Measurements from ENCODE around the gene KRT80. TPM values are rescaled to one million over a fixed set of nuclear protein-coding genes. Genes with fewer than 3 reads are reported as not detected.

Gene KRT80
- total and polyA plus RNA-seq, 2 of the 13 experiments (the other 11 are each of a cell fraction or from before 2014, with no cell fraction given), result 0.27 to 0.53 TPM

DNA sequence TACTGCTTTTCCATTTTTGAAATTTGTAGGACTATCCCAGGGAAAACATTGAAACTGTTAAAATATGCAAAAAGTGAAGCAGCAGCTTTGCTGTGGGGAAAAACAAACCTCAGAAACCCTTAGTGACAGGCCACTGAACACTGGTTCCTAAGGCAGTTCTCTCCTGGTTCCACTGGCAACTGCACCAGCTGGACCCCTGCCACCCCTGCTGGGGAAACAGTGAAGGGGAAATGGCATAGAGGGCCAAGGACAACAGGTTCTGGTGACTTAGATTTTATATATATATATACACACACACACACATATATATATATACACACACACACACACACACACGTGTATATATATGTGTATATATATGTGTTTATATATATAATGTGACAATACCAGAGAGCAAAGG, 25.0 kb upstream of the KRT80 start:
- TF ChIP-seq LCORL (IDR thresholded peaks at IDR 0.05) (no peak), LCORL (CRISPR knock-in tag; IDR thresholded peaks at IDR 0.05) (no peak), REXO4 (CRISPR knock-in tag; IDR thresholded peaks at IDR 0.05; ENCODE audit: borderline replicate concordance) (no peak), TBX3 (IDR thresholded peaks at IDR 0.05; ENCODE audit: borderline replicate concordance) (no peak), NFIC (IDR thresholded peaks at IDR 0.05; ENCODE audit: low read length) (no peak), ZFP36L2 (CRISPR knock-in tag; IDR thresholded peaks at IDR 0.05) (no peak), MBD4 (IDR thresholded peaks at IDR 0.05; ENCODE audit: borderline replicate concordance, low read length) (no peak), SRF (IDR thresholded peaks at IDR 0.05; ENCODE audit: low read depth, low read length) (no peak), ZNF839 (CRISPR knock-in tag; IDR thresholded peaks at IDR 0.05; ENCODE audit: borderline replicate concordance) (no peak), FOSL1 (CRISPR knock-in tag; IDR thresholded peaks at IDR 0.05; ENCODE audit: borderline replicate concordance) (no peak), ZNF546 (CRISPR knock-in tag; conservative IDR thresholded peaks at IDR 0.05) (no peak), ZNF577 (CRISPR knock-in tag; IDR thresholded peaks at IDR 0.05; ENCODE audit: borderline replicate concordance, low read depth) (no peak)
- TF ChIP-seq, protein P1, sequence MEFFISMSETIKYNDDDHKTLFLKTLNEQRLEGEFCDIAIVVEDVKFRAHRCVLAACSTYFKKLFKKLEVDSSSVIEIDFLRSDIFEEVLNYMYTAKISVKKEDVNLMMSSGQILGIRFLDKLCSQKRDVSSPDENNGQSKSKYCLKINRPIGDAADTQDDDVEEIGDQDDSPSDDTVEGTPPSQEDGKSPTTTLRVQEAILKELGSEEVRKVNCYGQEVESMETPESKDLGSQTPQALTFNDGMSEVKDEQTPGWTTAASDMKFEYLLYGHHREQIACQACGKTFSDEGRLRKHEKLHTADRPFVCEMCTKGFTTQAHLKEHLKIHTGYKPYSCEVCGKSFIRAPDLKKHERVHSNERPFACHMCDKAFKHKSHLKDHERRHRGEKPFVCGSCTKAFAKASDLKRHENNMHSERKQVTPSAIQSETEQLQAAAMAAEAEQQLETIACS (CRISPR knock-in tag; IDR thresholded peaks at IDR 0.05), result no peak
- TF ChIP-seq, protein P2, sequence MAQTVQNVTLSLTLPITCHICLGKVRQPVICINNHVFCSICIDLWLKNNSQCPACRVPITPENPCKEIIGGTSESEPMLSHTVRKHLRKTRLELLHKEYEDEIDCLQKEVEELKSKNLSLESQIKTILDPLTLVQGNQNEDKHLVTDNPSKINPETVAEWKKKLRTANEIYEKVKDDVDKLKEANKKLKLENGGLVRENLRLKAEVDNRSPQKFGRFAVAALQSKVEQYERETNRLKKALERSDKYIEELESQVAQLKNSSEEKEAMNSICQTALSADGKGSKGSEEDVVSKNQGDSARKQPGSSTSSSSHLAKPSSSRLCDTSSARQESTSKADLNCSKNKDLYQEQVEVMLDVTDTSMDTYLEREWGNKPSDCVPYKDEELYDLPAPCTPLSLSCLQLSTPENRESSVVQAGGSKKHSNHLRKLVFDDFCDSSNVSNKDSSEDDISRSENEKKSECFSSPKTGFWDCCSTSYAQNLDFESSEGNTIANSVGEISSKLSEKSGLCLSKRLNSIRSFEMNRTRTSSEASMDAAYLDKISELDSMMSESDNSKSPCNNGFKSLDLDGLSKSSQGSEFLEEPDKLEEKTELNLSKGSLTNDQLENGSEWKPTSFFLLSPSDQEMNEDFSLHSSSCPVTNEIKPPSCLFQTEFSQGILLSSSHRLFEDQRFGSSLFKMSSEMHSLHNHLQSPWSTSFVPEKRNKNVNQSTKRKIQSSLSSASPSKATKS (CRISPR knock-in tag; IDR thresholded peaks at IDR 0.05), result no peak
- Histone ChIP-seq H3K27ac (ENCODE audit: extremely low read length, insufficient read depth, low read length) (no peak overlapping the region), H3K9ac (ENCODE audit: insufficient read depth, low read depth, low read length) (no peak overlapping the region), H4K20me1 (ENCODE audit: insufficient read depth, low read length) (no peaks in the 10 kb centered on the region), H3K4me2 (ENCODE audit: low read depth, low read length) (no peak overlapping the region), H3K4me3 (replicated peaks in 1 of 3; ENCODE audit: insufficient read depth in 1 of 3, low read depth in 2 of 3, low read length in 3 of 3) (no peak overlapping the region), H3K4me1 (ENCODE audit: insufficient read depth, low read length) (no peaks in the 10 kb centered on the region), H3K36me3 (replicated peaks in 1 of 2; ENCODE audit: control insufficient read depth in 1 of 2, insufficient read depth in 2 of 2, low read length in 2 of 2) (no peaks in the 10 kb centered on the region), H3K79me2 (ENCODE audit: insufficient read depth, low read length) (no peaks in the 10 kb centered on the region), H3K27me3 (ENCODE audit: control insufficient read depth in 1 of 2, insufficient read depth in 2 of 2, low read length in 2 of 2) (peaks cover 0 to under 1% of the 10 kb centered on the region in 2 experiments; a peak in 1 of 5 replicates), H3K9me3 (ENCODE audit: low read length) (no peaks in the 10 kb centered on the region), H2AFZ (ENCODE audit: low read length) (no peak overlapping the region)
- BruUV-seq (replicated peaks), result no TSS peak
- in situ Hi-C loops (cut with HindIII; ENCODE audit: extremely low pct_ligation_motif_present, low pct_unique_long_range_greater_than_20kb) (no loop called here), intact Hi-C loops (cut with micrococcal nuclease; ENCODE audit: unreplicated experiment) (no loop called here)
- ChIA-PET POLR2A (no interaction called here), CTCF (ENCODE audit: low intra/inter-chr PET ratio, low total read pairs) (no interaction called here)
- ATAC-seq (no peak), DNase-seq (ENCODE audit: low spot score) (no peak), FAIRE-seq (no peak)
- WGBS (ENCODE audit: low lambda C conversion rate), result 0% methylated on average over 1 of the region's 1 CpG
